ENCODE data around the gene ADCY3.

Gene ADCY3

DNA sequence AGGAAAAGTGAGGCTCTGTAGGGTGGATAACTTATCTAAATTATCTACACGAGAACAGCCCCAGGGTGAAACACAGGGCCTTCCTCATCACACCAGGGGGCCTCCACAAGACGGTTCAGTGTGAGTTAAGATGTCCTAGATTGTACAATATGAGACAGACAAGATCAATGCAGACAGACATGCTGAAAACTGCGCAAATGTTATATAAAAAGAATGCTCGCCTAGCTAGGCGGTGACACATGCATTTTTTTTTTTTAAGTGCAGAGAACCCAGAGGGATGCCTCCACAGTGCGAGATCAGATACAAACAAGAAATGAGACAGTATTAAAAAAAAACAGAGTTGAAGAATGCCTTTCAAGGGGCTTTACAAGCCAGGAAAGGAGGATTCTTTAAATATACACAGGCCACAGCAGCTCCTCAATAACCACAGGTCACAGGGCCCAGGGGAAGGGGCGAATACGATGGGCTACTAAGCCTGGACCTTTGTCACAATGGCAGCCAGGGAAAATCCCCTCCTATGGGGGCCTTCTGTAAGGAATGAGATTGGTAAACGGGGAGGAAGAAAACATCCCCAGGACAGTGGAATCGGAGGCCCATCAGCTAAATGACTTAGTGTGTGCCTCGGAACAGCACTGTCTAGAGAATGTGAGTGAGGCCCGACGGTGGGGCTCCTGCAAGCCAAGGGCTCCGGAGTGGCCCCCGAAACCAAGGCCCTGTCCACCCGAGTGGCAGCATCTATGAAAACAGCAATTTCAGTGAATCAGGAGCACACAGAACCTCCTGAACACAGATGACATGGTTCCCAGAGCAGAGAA lies 48.9 kb downstream of the ADCY3 start:
- Histone ChIP-seq H3K36me3 (peaks cover 2% of the 10 kb centered on the region), H3K9me3 (no peaks in the 10 kb centered on the region), H3K4me3 (ENCODE audit: low read depth, low read length) (no peak overlapping the region), H3K4me1 (no peaks in the 10 kb centered on the region), H3K27me3 (no peaks in the 10 kb centered on the region)
- TF ChIP-seq, protein P1, sequence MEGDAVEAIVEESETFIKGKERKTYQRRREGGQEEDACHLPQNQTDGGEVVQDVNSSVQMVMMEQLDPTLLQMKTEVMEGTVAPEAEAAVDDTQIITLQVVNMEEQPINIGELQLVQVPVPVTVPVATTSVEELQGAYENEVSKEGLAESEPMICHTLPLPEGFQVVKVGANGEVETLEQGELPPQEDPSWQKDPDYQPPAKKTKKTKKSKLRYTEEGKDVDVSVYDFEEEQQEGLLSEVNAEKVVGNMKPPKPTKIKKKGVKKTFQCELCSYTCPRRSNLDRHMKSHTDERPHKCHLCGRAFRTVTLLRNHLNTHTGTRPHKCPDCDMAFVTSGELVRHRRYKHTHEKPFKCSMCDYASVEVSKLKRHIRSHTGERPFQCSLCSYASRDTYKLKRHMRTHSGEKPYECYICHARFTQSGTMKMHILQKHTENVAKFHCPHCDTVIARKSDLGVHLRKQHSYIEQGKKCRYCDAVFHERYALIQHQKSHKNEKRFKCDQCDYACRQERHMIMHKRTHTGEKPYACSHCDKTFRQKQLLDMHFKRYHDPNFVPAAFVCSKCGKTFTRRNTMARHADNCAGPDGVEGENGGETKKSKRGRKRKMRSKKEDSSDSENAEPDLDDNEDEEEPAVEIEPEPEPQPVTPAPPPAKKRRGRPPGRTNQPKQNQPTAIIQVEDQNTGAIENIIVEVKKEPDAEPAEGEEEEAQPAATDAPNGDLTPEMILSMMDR (IDR thresholded peaks at IDR 0.05; ENCODE audit: low read depth, low read length) = no peak
- DNase-seq = no peak

DNA sequence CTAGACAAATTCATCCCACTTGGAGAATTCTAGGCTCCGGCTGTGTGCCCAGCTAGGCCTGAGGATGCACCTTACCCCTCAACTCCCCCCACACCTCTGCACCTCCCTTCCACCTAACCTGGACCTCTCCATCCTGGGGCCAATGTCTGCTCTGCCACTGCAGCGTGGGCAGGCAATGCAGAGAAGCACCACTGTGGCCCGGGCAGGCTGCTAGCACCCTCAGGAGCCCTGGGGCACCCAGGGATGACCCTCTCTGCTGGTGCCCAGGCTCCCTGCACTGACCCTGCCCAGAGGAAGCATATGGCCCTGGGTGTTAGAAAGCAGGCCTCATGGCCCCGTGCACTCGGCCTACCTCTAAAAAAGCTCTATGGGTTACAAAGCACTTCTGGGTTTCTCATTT lies 49.6 kb downstream of the ADCY3 start:
- Histone ChIP-seq H3K4me1 (no peaks in the 10 kb centered on the region), H3K4me3 (ENCODE audit: low read depth, low read length) (no peak overlapping the region), H3K36me3 (peaks cover 2% of the 10 kb centered on the region), H3K9me3 (no peaks in the 10 kb centered on the region), H3K27me3 (no peaks in the 10 kb centered on the region)
- no peak for DNase-seq
- TF ChIP-seq, protein P1 (IDR thresholded peaks at IDR 0.05; ENCODE audit: low read depth, low read length) = no peak

DNA sequence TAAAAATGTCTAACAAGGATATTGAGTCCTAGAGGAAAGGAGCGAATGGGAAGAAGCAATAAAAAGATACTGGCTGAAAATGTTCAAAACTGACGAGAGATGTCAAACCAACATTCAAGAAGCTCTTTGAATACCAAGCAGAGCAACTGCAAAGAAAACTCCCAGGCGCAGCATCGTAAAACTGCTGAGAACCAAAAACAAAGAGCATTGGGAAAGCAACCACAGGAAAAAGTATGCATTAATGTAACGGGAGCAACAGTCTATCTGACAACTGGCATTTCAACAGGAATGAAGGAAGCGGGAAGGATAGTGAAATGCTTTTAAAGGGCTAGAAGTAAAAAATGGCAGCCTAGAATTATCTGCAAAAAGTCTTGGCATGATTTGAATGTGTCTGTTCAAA lies 53.1 kb downstream of the ADCY3 start:
- no peaks in the 10 kb centered on the region for H3K4me1 ChIP-seq
- TF ChIP-seq, protein P1 (IDR thresholded peaks at IDR 0.05; ENCODE audit: low read depth, low read length) = no peak
- peaks cover 2% of the 10 kb centered on the region for H3K36me3 ChIP-seq
- no peak overlapping the region for H3K4me3 ChIP-seq (ENCODE audit: low read depth, low read length)
- no peak for DNase-seq
- no peaks in the 10 kb centered on the region for H3K9me3 ChIP-seq
- H3K27me3 ChIP-seq = no peaks in the 10 kb centered on the region

DNA sequence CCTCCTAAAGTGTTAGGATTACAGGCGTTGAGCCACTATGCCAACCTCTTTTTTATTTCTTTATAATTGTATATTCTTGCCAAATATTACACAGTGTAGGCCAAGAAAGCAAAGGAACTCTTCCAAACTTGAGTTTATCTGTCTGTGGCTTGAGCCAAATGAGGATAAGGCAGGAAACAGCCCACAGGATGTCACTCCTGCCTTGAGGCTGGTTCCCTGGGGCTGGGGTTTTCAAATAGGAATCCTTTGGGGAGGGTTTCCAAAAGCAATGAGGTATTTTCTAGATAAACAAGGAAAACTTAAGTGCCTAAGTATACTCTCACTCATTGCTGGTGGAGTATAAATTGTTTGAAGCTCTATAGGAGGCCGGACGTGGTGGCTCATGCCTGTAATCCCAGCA lies 56.4 kb downstream of the ADCY3 start:
- TF ChIP-seq, protein P1 (IDR thresholded peaks at IDR 0.05; ENCODE audit: low read depth, low read length) = no peak
- no peaks in the 10 kb centered on the region for H3K36me3 ChIP-seq
- no peak overlapping the region for H3K4me3 ChIP-seq (ENCODE audit: low read depth, low read length)
- H3K27me3 ChIP-seq = no peaks in the 10 kb centered on the region
- no peaks in the 10 kb centered on the region for H3K9me3 ChIP-seq
- DNase-seq = no peak
- no peaks in the 10 kb centered on the region for H3K4me1 ChIP-seq

DNA sequence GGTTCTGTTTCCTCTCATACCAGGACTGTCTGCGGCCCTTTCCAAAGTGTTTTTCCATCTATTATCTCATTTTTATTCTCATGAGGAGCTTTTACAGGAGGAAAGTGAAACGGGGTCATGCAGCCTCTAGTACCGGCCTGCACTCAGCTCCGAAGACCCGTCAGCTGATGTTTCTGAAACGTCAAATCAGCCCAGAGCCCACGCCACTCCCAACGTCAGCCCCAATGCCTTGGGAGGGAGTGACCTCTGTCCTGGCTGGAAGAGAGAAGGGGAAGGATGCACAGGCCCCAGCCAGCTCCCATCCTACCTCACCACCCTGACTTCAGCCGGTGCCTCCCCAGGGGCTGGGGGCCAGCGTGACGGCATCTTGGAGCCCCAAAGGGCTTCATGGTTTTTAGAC lies 58.5 kb downstream of the ADCY3 start:
- Histone ChIP-seq H3K36me3 (no peaks in the 10 kb centered on the region), H3K4me1 (peaks cover 2% of the 10 kb centered on the region), H3K9me3 (no peaks in the 10 kb centered on the region), H3K27me3 (no peaks in the 10 kb centered on the region), H3K4me3 (ENCODE audit: low read depth, low read length) (no peak overlapping the region)
- TF ChIP-seq, protein P1 (IDR thresholded peaks at IDR 0.05; ENCODE audit: low read depth, low read length) = no peak
- DNase-seq = no peak

DNA sequence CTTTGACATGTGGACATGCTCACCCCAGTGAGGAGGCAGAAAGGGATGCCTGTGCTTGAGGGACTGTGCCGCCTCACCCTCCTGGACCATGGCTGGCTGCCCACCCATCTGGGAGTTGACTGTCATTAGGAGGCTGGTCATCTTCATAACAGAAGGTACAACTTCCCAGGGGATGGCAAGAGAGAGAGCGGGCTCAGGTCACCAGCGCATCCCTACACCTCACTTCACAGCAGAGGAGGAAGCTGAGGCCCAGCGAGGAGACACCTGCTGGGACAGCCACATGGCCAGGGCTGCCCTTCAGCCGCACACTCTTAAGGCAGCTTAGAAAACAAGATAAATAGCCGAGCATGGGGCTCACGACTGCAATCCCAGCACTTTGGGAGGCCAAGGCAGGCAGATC lies 59.4 kb downstream of the ADCY3 start:
- DNase-seq = no peak
- Histone ChIP-seq H3K4me3 (ENCODE audit: low read depth, low read length) (no peak overlapping the region), H3K4me1 (peaks cover 10% of the 10 kb centered on the region), H3K27me3 (no peaks in the 10 kb centered on the region), H3K36me3 (no peaks in the 10 kb centered on the region), H3K9me3 (no peaks in the 10 kb centered on the region)
- TF ChIP-seq, protein P1 (IDR thresholded peaks at IDR 0.05; ENCODE audit: low read depth, low read length) = no peak

Data from BE2C (cell line).